Measurements from ENCODE around the gene PSMD4.

The PSMD4 gene

GRCh38 chr1:151211972-151212705, 42.4 kb upstream of the PSMD4 start:
- no peaks in the 10 kb centered on the region for H3K9me2 ChIP-seq (replicated peaks; ENCODE audit: insufficient read depth, low read length)
- H3K79me2 ChIP-seq (ENCODE audit: insufficient read depth, low read length) = peaks cover 91% of the 10 kb centered on the region
- H3K9ac ChIP-seq (ENCODE audit: low read length) = no peak overlapping the region
- H3K27me3 ChIP-seq (ENCODE audit: low read length) = no peaks in the 10 kb centered on the region
- H3K36me3 ChIP-seq (ENCODE audit: low read length) = peaks cover 4% of the 10 kb centered on the region; the same call in 1 of the 2 replicates
- no peak overlapping the region for H3K4me3 ChIP-seq (ENCODE audit: insufficient read depth, low read length, poor library complexity, severe bottlenecking)
- H3K4me2 ChIP-seq (ENCODE audit: low read depth, low read length, poor library complexity, severe bottlenecking) = no peak overlapping the region
- TF ChIP-seq EZH2phosphoT487 (conservative IDR thresholded peaks at IDR 0.05; ENCODE audit: low read length) = no peak
- TF ChIP-seq, protein P1, sequence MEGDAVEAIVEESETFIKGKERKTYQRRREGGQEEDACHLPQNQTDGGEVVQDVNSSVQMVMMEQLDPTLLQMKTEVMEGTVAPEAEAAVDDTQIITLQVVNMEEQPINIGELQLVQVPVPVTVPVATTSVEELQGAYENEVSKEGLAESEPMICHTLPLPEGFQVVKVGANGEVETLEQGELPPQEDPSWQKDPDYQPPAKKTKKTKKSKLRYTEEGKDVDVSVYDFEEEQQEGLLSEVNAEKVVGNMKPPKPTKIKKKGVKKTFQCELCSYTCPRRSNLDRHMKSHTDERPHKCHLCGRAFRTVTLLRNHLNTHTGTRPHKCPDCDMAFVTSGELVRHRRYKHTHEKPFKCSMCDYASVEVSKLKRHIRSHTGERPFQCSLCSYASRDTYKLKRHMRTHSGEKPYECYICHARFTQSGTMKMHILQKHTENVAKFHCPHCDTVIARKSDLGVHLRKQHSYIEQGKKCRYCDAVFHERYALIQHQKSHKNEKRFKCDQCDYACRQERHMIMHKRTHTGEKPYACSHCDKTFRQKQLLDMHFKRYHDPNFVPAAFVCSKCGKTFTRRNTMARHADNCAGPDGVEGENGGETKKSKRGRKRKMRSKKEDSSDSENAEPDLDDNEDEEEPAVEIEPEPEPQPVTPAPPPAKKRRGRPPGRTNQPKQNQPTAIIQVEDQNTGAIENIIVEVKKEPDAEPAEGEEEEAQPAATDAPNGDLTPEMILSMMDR (IDR thresholded peaks at IDR 0.05; ENCODE audit: insufficient read depth, low read length, poor library complexity, severe bottlenecking) = no peak
- peaks cover 7% of the 10 kb centered on the region; the same call in 1 of the 2 replicates for H4K20me1 ChIP-seq (ENCODE audit: low read depth, low read length)
- no peak overlapping the region for H2AFZ ChIP-seq (ENCODE audit: low read depth, low read length, severe bottlenecking)
- peaks cover 11% of the 10 kb centered on the region; the same call in 1 of the 2 replicates for H3F3A ChIP-seq (ENCODE audit: insufficient read depth)
- H3K9me3 ChIP-seq (ENCODE audit: insufficient read depth, low read length) = no peaks in the 10 kb centered on the region
- H3K27ac ChIP-seq (ENCODE audit: low read depth, low read length) = no peak overlapping the region

DNA sequence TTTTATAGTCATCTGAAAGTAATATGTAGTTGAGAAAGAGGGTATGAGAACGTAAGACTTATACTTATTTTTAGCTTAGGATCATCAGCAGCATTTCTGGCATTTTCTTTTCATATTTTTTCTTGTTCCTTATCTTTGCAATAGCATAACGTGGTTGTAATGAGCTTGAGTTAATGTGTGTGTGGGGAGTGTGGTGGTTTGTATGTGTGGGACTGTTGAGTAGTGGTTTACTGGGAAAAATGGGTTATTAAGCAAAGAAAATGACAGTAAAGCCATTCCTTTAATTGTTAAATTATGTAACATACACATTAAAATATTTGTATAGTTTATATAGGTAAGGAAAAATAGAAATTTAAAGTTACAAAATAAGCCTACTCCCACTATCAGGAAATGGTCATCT, 41.0 kb upstream of the PSMD4 start:
- Histone ChIP-seq H3K4me3 (ENCODE audit: insufficient read depth, low read length, poor library complexity, severe bottlenecking) (no peak overlapping the region), H3K9me2 (replicated peaks; ENCODE audit: insufficient read depth, low read length) (no peaks in the 10 kb centered on the region), H3K27me3 (ENCODE audit: low read length) (no peaks in the 10 kb centered on the region), H3K4me2 (ENCODE audit: low read depth, low read length, poor library complexity, severe bottlenecking) (no peak overlapping the region), H3K9ac (ENCODE audit: low read length) (no peak overlapping the region), H3F3A (ENCODE audit: insufficient read depth) (peaks cover 11% of the 10 kb centered on the region; the same call in 1 of the 2 replicates), H3K9me3 (ENCODE audit: insufficient read depth, low read length) (no peaks in the 10 kb centered on the region), H3K36me3 (ENCODE audit: low read length) (peaks cover 2% of the 10 kb centered on the region; the same call in 1 of the 2 replicates), H3K27ac (ENCODE audit: low read depth, low read length) (no peak overlapping the region), H2AFZ (ENCODE audit: low read depth, low read length, severe bottlenecking) (no peak overlapping the region), H4K20me1 (ENCODE audit: low read depth, low read length) (peaks cover 7% of the 10 kb centered on the region), H3K79me2 (ENCODE audit: insufficient read depth, low read length) (peaks cover 92% of the 10 kb centered on the region)
- TF ChIP-seq, protein P1 (IDR thresholded peaks at IDR 0.05; ENCODE audit: insufficient read depth, low read length, poor library complexity, severe bottlenecking) = no peak

DNA sequence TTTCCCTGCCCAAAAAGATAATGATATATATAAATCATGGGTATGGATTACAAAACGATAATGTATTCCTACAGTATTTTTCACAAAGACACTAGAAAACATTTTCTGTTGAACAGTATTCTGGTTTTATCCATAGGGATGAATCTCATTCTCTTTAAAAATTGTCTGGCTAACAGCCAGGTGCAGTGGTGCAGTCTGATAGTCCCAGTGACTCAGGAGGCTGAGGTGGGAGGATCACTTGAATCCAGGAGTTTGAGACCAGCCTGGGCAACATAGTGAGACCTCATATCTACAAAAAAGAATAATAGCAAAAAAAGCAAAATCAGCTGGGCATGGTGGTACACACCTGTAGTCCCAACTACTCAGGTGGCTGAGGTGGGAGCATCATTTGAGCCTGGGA, 32.9 kb upstream of the PSMD4 start:
- Histone ChIP-seq H2AFZ (ENCODE audit: low read depth, low read length, severe bottlenecking) (no peak overlapping the region), H3K36me3 (ENCODE audit: low read length) (peaks cover 10% of the 10 kb centered on the region; the same call in 1 of the 2 replicates), H3K9me3 (ENCODE audit: insufficient read depth, low read length) (no peaks in the 10 kb centered on the region), H3K79me2 (ENCODE audit: insufficient read depth, low read length) (peaks cover 77% of the 10 kb centered on the region), H3K4me2 (ENCODE audit: low read depth, low read length, poor library complexity, severe bottlenecking) (no peak overlapping the region), H3K27me3 (ENCODE audit: low read length) (no peaks in the 10 kb centered on the region), H3K9me2 (replicated peaks; ENCODE audit: insufficient read depth, low read length) (no peaks in the 10 kb centered on the region), H3K27ac (ENCODE audit: low read depth, low read length) (no peak overlapping the region), H3K9ac (ENCODE audit: low read length) (no peak overlapping the region), H3F3A (ENCODE audit: insufficient read depth) (peaks cover 5% of the 10 kb centered on the region; the same call in 1 of the 2 replicates), H3K4me3 (ENCODE audit: insufficient read depth, low read length, poor library complexity, severe bottlenecking) (no peak overlapping the region), H4K20me1 (ENCODE audit: low read depth, low read length) (peaks cover 13% of the 10 kb centered on the region; the same call in 1 of the 2 replicates)
- TF ChIP-seq, protein P1 (IDR thresholded peaks at IDR 0.05; ENCODE audit: insufficient read depth, low read length, poor library complexity, severe bottlenecking) = no peak
- no peak for TF ChIP-seq EZH2phosphoT487 (conservative IDR thresholded peaks at IDR 0.05; ENCODE audit: low read length)

Measured in SU-DHL-6 (cell line).